GM19395 (cell line): ENCODE measurements around the gene CAPZB.

Source experiments
- ATAC-seq: cut with Tn5 transposase; IDR thresholded peaks from one replicate; pipeline ENCODE4 v1.9.1; 2021; ENCODE audit warnings: mild to moderate bottlenecking, moderate library complexity; ENCODE audit not compliant: unreplicated experiment

The CAPZB gene

GRCh38 chr1:19469004-19469403 is 16.3 kb downstream of the CAPZB start:
- ATAC-seq: peak; percentile 14

GRCh38 chr1:19468397-19468956 is 16.9 kb downstream of the CAPZB start:
- peak; percentile 61 for ATAC-seq

- no peak for ATAC-seq
These were observed 17.8 kb downstream of the CAPZB start for GRCh38 chr1:19467199-19468187.

GRCh38 chr1:19466112-19466561 is 19.2 kb downstream of the CAPZB start:
- no peak for ATAC-seq

GRCh38 chr1:19465650-19466049 is 19.7 kb downstream of the CAPZB start:
- ATAC-seq: no peak

GRCh38 chr1:19465123-19465522 is 20.2 kb downstream of the CAPZB start:
- no peak for ATAC-seq

- ATAC-seq: no peak
These were observed 20.6 kb downstream of the CAPZB start for GRCh38 chr1:19464696-19465095.

GRCh38 chr1:19463504-19463803 is 21.9 kb downstream of the CAPZB start:
- ATAC-seq: no peak

GRCh38 chr1:19462781-19463503 is 22.4 kb downstream of the CAPZB start:
- peak; percentile 59 for ATAC-seq

- ATAC-seq: no peak
These were observed 24.2 kb downstream of the CAPZB start for GRCh38 chr1:19461220-19461554.

GRCh38 chr1:19460535-19461219 is 24.7 kb downstream of the CAPZB start:
- no peak for ATAC-seq

- no peak for ATAC-seq
These were observed 26.4 kb downstream of the CAPZB start for GRCh38 chr1:19458815-19459417.

- no peak for ATAC-seq
These were observed 27.7 kb downstream of the CAPZB start for GRCh38 chr1:19457607-19458006.

- ATAC-seq: no peak
These were observed 28.3 kb downstream of the CAPZB start for GRCh38 chr1:19456968-19457441.

GRCh38 chr1:19455353-19455752 is 30.0 kb downstream of the CAPZB start:
- ATAC-seq: no peak

- no peak for ATAC-seq
These were observed 30.8 kb downstream of the CAPZB start for GRCh38 chr1:19454265-19455146.

GRCh38 chr1:19453741-19454201 is 31.6 kb downstream of the CAPZB start:
- ATAC-seq: no peak

GRCh38 chr1:19452221-19452663 is 33.1 kb downstream of the CAPZB start:
- ATAC-seq: no peak

GRCh38 chr1:19450811-19451515 is 34.4 kb downstream of the CAPZB start:
- no peak for ATAC-seq
